Measurements from ENCODE around the gene CYCS.
"Not testable (repeated sequence)": the region's sequence is repeated elsewhere in the genome, so short reads cannot be mapped to it uniquely, and the experiment has no call there.

Gene CYCS

DNA sequence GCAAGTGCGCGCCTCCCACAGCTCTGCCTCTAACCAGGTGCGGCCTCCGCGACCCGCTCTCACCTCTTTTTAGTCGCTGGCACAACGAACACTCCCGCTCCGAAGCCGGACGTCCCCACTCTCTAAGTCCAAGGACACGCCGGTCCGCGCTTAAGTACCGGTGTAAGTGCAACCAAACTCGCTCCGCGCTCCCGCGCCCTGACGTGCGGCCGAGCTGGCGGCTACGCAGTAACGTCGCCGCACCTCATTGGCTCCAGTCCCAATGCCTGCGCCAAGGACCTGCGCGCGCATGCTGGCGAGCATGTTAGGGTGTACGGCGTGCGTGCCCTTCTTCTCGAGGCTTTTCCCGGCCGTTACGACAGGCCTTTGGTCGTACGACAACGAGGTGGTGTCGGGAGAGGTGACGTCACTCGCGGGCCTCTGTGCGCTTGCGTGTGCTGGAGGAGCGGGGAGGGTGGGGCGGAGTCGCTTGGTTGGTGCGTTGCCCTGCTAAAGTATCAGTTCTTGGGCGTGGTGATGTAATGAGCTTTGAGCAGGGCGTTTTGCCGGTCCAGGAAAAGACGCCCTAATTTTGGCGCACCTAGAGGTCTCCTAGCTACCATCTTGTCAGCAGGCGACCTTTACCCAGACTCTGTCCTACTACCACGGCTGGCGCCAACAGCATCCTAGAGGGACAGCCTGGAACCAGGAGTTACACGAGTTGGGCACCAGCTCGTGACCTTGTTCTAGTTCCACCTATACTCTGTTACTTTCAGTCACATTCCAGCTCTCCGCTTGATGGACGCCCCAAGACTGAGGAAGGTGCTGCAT lies at the start of gene CYCS:
CYCS (minus strand) TSS at position 124 of the 810 bp plus-strand sequence. CDS start 1,141 bp downstream, outside the sequence.
- in situ Hi-C loops (cut with MboI; ENCODE audit: low sequenced_read_pairs) = no loop called here

- in situ Hi-C loops (cut with MboI; ENCODE audit: low sequenced_read_pairs) = no loop called here
Observed at GRCh38 chr7:25173184-25173583, 48.1 kb upstream of the CYCS start.

DNA sequence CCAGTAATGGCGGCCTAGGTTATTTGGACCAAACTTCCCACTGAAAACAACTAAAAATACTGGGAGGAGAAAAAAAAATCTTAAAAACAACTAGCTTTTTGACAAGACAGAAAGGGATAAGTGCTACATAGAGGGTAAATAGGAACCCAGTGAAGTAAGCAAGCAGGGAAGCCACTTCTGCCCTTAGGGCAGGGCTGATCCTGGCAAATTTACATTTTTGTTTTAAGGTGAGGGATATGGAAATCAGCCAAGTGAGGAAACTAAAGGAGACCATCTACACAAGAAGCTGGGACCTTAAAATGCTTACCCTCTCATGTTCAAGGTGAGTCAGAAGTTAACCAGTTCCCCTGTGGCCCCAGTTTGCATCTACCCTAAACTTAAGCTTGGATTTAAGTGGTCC lies 46.5 kb upstream of the CYCS start:
- in situ Hi-C loops (cut with MboI; ENCODE audit: low sequenced_read_pairs) = no loop called here

- in situ Hi-C loops (cut with MboI; ENCODE audit: low sequenced_read_pairs) = no loop called here
Observed at GRCh38 chr7:25171071-25171470, 46.0 kb upstream of the CYCS start.

DNA sequence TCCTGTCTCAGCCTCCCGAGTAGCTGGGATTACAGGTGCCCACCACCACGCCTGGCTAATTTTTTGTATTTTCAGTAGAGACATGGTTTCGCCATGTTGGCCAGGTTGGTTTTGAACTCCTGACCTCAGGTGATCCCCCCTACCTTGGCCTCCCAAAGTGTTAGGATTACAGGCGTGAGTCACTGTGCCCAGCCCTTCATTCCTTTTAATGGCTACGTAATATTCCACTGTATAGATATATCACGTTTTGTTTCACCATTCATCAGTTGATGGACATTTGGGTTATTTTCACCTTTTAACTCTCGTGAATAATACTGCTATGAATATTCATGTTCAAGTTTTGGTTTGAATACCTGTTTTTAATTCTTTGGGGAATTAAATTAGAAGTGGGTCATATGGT lies 44.6 kb upstream of the CYCS start:
- in situ Hi-C loops (cut with MboI; ENCODE audit: low sequenced_read_pairs) = no loop called here

- in situ Hi-C loops (cut with MboI; ENCODE audit: low sequenced_read_pairs) = no loop called here
Observed at GRCh38 chr7:25168145-25168544, 43.1 kb upstream of the CYCS start.

- in situ Hi-C loops (cut with MboI; ENCODE audit: low sequenced_read_pairs) = no loop called here
Observed at GRCh38 chr7:25167262-25167843, 42.3 kb upstream of the CYCS start.

DNA sequence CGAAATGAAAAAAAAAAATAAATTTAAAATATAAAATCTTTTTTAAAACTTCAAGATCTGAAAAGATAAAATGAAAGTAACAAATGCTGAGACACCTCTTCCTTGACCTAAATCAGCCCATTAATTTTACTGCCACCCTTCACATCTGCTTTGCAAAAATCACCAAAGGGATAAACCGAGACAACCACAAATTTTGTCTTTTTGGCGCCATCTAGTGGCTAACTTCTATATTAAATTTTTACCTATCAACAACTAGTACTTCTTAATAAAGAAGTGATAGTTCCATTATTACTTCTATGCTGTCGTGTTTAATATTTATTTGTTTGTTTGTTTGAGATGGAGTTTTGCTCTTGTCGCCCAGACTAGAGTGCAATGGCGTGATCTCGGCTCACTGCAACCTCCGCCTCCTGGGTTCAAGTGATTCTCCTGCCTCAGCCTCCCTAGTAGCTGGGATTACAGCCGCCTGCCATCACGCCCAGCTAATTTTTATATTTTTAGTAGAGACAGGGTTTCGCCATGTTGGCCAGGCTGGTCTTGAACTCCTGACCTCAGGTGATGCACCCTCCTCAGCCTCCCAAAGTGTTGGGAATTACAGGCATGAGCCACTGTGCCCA lies 35.0 kb upstream of the CYCS start:
- in situ Hi-C loops (cut with MboI; ENCODE audit: low sequenced_read_pairs) = not testable (repeated sequence)

DNA sequence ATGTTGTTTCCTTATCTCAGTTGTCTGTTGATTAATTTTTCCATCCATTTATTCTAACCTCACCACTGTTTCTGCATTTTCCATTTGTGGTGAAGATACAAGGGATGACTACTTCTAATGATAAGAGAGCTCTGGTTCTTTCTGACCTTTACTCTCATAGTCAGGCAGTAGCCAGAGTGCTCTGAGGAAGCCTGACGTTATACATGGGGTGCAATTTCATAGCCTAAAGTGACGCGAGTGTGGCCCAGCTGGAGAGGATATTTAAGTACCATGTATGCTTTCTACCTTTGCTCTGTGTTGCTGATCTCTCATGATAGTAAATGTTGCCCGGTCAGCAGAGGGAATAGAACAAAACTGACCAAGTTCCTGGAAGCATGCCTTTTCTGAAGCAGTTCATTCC lies 33.9 kb upstream of the CYCS start:
- in situ Hi-C loops (cut with MboI; ENCODE audit: low sequenced_read_pairs) = no loop called here

GRCh38 chr7:25151773-25152172 lies 26.7 kb upstream of the CYCS start:
- in situ Hi-C loops (cut with MboI; ENCODE audit: low sequenced_read_pairs) = no loop called here

- in situ Hi-C loops (cut with MboI; ENCODE audit: low sequenced_read_pairs) = no loop called here
Observed at GRCh38 chr7:25149836-25150235, 24.8 kb upstream of the CYCS start.

- in situ Hi-C loops (cut with MboI; ENCODE audit: low sequenced_read_pairs) = no loop called here
Observed at GRCh38 chr7:25148772-25149575, 23.9 kb upstream of the CYCS start.

- in situ Hi-C loops (cut with MboI; ENCODE audit: low sequenced_read_pairs) = no loop called here
Observed at GRCh38 chr7:25143763-25144162, 18.7 kb upstream of the CYCS start.

GRCh38 chr7:25139536-25139935 lies 14.5 kb upstream of the CYCS start:
- in situ Hi-C loops (cut with MboI; ENCODE audit: low sequenced_read_pairs) = no loop called here

DNA sequence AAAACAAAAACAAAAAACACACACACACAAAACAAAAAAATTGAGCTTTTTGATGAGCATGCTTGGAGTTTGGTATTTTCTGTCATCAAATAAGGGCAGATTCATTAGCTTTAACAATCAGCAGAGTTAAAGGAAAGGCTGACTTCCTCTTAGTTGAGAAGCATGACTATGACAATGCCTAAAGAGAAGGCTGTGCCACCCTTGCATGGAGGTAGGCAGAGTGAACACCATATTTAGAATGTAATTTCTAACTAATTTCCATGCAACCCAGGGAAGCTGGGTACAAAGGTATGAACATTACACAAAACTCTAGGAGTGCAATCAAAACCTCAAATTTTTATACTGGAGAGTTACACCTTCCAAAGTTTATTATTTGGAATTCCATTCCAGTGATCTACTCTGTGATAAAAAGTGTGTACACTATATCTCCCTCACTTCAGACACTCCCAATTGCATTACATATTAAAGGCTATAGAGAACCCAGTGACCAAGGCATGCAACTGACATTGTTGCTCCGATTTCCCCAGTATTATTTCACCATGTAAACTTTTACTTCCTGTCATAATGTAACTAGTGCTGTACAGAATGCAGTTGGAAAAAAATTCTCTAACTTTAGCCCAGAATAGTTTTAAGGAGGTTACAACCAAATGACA lies 9.4 kb upstream of the CYCS start:
- in situ Hi-C loops (cut with MboI; ENCODE audit: low sequenced_read_pairs) = no loop called here

GRCh38 chr7:25132430-25132829 lies 7.4 kb upstream of the CYCS start:
- in situ Hi-C loops (cut with MboI; ENCODE audit: low sequenced_read_pairs) = no loop called here

DNA sequence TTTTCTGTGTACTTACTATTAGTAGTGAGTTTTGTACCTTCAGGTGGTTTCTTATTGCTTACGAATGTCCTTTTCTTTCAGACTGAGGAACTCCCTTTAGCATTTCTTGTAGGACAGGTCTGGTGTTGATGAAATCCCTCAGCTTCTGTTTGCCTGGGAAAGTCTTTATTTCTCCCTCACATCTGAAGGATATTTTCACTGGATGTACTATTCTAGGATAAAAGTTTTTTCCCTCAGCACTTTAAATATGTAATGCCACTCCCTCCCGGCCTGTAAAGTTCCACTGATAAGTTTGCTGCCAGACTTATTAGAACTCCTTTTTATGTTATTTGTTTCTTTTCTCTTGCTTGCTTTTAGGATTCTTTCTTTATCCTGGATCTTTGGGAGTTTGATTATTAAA lies 1.7 kb upstream of the CYCS start:
- in situ Hi-C loops (cut with MboI; ENCODE audit: low sequenced_read_pairs) = no loop called here

GRCh38 chr7:25124465-25125136 lies 459 bp downstream of the CYCS start:
- in situ Hi-C loops (cut with MboI; ENCODE audit: low sequenced_read_pairs) = no loop called here

DNA sequence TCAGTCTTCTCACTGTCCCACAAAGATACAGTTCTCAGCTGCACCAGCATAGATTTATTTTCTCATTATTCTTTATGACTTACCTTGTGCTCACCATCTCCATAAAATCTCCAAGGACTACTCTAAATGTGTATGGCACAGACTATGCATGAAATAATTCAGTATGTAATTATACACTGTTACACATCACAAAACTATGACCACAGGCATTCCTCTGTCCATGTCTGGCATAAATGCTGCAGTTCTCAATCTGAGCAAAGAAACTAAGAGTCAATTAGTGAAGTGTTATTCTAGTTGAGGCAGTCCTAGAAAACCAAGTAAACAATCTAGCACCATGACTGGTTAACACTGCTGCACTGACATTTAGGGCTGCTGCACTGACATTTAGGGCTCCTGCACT lies 2.7 kb downstream of the CYCS start:
- in situ Hi-C loops (cut with MboI; ENCODE audit: low sequenced_read_pairs) = no loop called here

DNA sequence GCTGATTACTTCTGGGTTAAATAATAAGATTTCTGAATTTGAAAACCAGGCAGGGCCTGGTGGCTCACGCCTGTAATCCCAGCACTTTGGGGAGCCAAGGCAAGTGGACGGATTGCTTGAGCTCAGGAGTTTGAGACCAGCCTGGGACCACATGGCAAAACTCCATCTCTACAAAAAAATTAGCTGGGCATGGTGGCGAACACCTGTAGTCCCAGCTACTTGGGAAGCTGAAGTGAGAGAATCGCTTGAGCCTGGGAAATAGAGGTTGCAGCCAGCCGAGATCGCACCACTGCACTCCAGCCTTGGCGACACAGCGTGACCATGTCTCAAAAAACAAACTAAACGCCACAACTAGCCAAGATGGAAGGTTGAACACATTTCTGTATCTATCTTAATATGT lies 3.5 kb downstream of the CYCS start:
- in situ Hi-C loops (cut with MboI; ENCODE audit: low sequenced_read_pairs) = no loop called here
